Activated CD4-positive, alpha-beta memory T cell treated with anti-CD3 and anti-CD28 coated beads, Interleukin-2, amount 10 ng/mL, durations not matched to agents 7 days and 5 days (primary cell): ENCODE results near the gene TARS3. TPM values are rescaled to one million over a fixed set of nuclear protein-coding genes. Genes with fewer than 3 reads are reported as not detected.

Experiments
- CTCF ChIA-PET: fragments of 350-600 bp; sonication (Branson Sonifier 250); formaldehyde crosslinking; loops from one replicate; lab custom pipeline; 2021; ENCODE audit warnings: antibody characterized with exemption, inconsistent platforms; lab: Charles Lee
- POLR2A ChIA-PET: fragments of 350-600 bp; sonication (Branson Sonifier 250); formaldehyde crosslinking; loops from one replicate; lab custom pipeline; 2021; ENCODE audit warnings: antibody characterized with exemption; lab: Charles Lee
- DNase-seq: peaks from one replicate; pipeline ENCODE4 v3.0.0-alpha.2; 2020
- H3K27ac Mint-ChIP-seq: one replicate; pipeline ENCODE4 v1.8.0; 2021; ENCODE audit warnings: mild to moderate bottlenecking, mixed read lengths
- H3K27me3 Mint-ChIP-seq: one replicate; pipeline ENCODE4 v1.8.0; 2021; ENCODE audit warnings: mixed read lengths
- H3K36me3 Mint-ChIP-seq: one replicate; pipeline ENCODE4 v1.8.0; 2021; ENCODE audit warnings: low read depth, mixed read lengths
- H3K4me1 Mint-ChIP-seq: one replicate; pipeline ENCODE4 v1.8.0; 2021; ENCODE audit warnings: mixed read lengths
- H3K4me3 Mint-ChIP-seq: one replicate; pipeline ENCODE4 v1.8.0; 2021; ENCODE audit warnings: mild to moderate bottlenecking, mixed read lengths
- H3K9me3 Mint-ChIP-seq: one replicate; pipeline ENCODE4 v1.8.0; 2021; ENCODE audit warnings: mixed read lengths
- total RNA-seq, 2 experiments: library from RNA; stranded (reverse); gene quantifications; one replicate each; pipeline ENCODE4 v1.2.3, GENCODE V29; 2021

TARS3 gene
- total RNA-seq, 2 experiments from 2014 or later, result 10.3 to 12.3 TPM

DNA sequence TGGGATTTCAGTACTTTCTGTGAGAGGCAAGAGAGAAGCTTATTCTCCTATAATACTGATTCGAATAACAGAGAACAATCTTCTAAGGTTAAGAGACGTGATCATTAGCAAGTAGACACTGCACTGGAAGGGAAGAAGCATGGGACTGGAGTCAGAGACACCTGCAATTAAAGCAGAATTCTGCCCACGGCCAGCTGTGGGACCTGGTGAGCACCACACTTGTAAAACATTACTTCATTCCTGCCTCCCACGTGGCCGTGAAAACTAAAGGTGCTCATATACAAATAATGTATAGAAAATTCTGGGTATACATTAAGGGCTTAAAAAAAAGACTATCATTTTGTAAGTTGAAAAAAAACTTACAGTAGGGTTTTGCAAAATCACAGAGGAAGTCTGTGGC is 74.1 kb downstream of the TARS3 start:
- H3K27me3 Mint-ChIP-seq, result no peaks in the 10 kb centered on the region
- peaks cover 34% of the 10 kb centered on the region for H3K36me3 Mint-ChIP-seq
- DNase-seq, result no peak
- H3K4me3 Mint-ChIP-seq, result peak overlapping the region; percentile 91
- no peaks in the 10 kb centered on the region for H3K9me3 Mint-ChIP-seq
- POLR2A ChIA-PET, result interaction anchor here (0.7 to 4.9 kb wide), 4 partner anchors 10 to 362 kb away, joined by 3 to 37 read pairs (median 6); partner anchors contain the start of gene SNRPA1
- peak overlapping the region; percentile 97 for H3K27ac Mint-ChIP-seq
- peaks cover 43% of the 10 kb centered on the region for H3K4me1 Mint-ChIP-seq
- CTCF ChIA-PET, result interaction anchor here (1.2 to 2.2 kb wide), 3 partner anchors 9 to 374 kb away, joined by 3 to 10 read pairs (median 5); no protein-coding TSS in a partner anchor

- H3K36me3 Mint-ChIP-seq, result peaks cover 47% of the 10 kb centered on the region
- CTCF ChIA-PET, result interaction anchor here (1.0 kb wide), 1 partner anchor 353 kb away, joined by 3 read pairs; the partner anchor contains the start of gene SNRPA1
- POLR2A ChIA-PET, result interaction anchor here (1.9 to 4.9 kb wide), 2 partner anchors 75 to 354 kb away, joined by 7 to 37 read pairs; partner anchors contain the start of gene SNRPA1
- peaks cover 32% of the 10 kb centered on the region for H3K4me1 Mint-ChIP-seq
- no peak overlapping the region for H3K27ac Mint-ChIP-seq
- no peak for DNase-seq
- no peak overlapping the region for H3K4me3 Mint-ChIP-seq
- no peaks in the 10 kb centered on the region for H3K27me3 Mint-ChIP-seq
- H3K9me3 Mint-ChIP-seq, result no peaks in the 10 kb centered on the region
Measured at GRCh38 chr15:101648356-101648755, 75.9 kb downstream of the TARS3 start.

DNA sequence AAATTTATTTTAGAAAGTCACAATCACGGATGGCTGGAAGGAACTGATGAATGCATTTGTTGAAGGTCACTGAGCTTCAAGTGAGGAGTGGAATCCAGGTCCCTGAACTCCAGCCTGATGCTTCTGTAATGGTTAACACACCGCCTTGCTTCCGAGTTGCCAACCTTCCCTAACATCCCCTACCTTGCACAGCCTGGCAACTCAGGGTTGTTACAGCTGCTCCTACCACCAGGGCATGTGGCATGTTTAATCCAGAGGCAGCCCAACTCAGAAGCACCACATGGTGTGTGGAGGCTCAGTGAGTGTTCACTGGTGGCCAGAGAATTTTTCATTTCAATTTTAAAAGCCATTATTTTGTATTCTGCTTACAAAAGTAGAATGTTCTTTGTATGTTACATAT is 77.0 kb downstream of the TARS3 start:
- no peaks in the 10 kb centered on the region for H3K9me3 Mint-ChIP-seq
- POLR2A ChIA-PET, result interaction anchor here (1.1 to 4.9 kb wide), 2 partner anchors 77 to 353 kb away, joined by 3 to 37 read pairs; partner anchors contain the start of gene SNRPA1
- peaks cover 40% of the 10 kb centered on the region for H3K4me1 Mint-ChIP-seq
- no peaks in the 10 kb centered on the region for H3K27me3 Mint-ChIP-seq
- H3K27ac Mint-ChIP-seq, result no peak overlapping the region
- H3K4me3 Mint-ChIP-seq, result no peak overlapping the region
- DNase-seq, result no peak
- peaks cover 55% of the 10 kb centered on the region for H3K36me3 Mint-ChIP-seq
- CTCF ChIA-PET, result interaction anchor here (0.7 to 1.4 kb wide), 2 partner anchors 327 to 359 kb away, joined by 3 to 4 read pairs; no protein-coding TSS in a partner anchor

GRCh38 chr15:101646672-101647071 is 77.6 kb downstream of the TARS3 start:
- ChIA-PET CTCF (interaction anchor here (1.4 kb wide), 1 partner anchor 358 kb away, joined by 4 read pairs; no protein-coding TSS in a partner anchor), POLR2A (interaction anchor here (1.1 to 4.9 kb wide), 2 partner anchors 77 to 352 kb away, joined by 3 to 37 read pairs; partner anchors contain the start of gene SNRPA1)
- Mint-ChIP-seq H3K27ac (no peak overlapping the region), H3K9me3 (no peaks in the 10 kb centered on the region), H3K4me1 (peaks cover 46% of the 10 kb centered on the region), H3K4me3 (no peak overlapping the region), H3K36me3 (peaks cover 60% of the 10 kb centered on the region), H3K27me3 (no peaks in the 10 kb centered on the region)
- no peak for DNase-seq

DNA sequence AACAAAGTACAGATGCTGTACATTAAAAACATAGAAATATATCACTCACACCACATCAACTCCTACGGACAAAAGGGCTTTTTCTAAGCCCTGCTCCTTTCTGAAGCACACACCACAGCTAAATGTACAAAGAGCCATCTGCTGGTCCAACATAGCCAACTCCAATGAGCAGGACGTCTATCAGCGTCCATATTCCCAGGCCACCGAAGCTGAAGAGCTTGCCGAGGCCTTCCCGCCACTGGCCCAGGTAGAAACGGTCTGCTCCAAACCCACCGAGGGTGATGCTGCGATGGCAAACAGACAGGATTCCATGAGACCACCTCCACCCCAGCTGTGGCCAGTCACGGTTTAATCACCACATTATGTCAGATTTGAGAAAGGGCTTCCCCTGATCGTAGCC is 81.9 kb downstream of the TARS3 start:
- H3K4me3 Mint-ChIP-seq, result no peak overlapping the region
- POLR2A ChIA-PET, result interaction anchor here (1.1 to 4.2 kb wide), 6 partner anchors 9 to 354 kb away, joined by 3 to 43 read pairs (median 14); partner anchors contain the start of genes SNRPA1 and TM2D3
- DNase-seq, result no peak
- CTCF ChIA-PET, result interaction anchor here (0.6 to 4.3 kb wide), 21 partner anchors 8 to 634 kb away, joined by 3 to 48 read pairs (median 5); partner anchors contain the start of genes SNRPA1, TARS3 and TM2D3
- peaks cover 55% of the 10 kb centered on the region for H3K36me3 Mint-ChIP-seq
- H3K4me1 Mint-ChIP-seq, result peaks cover 28% of the 10 kb centered on the region
- H3K9me3 Mint-ChIP-seq, result no peaks in the 10 kb centered on the region
- no peaks in the 10 kb centered on the region for H3K27me3 Mint-ChIP-seq
- H3K27ac Mint-ChIP-seq, result peak overlapping the region; percentile 75

DNA sequence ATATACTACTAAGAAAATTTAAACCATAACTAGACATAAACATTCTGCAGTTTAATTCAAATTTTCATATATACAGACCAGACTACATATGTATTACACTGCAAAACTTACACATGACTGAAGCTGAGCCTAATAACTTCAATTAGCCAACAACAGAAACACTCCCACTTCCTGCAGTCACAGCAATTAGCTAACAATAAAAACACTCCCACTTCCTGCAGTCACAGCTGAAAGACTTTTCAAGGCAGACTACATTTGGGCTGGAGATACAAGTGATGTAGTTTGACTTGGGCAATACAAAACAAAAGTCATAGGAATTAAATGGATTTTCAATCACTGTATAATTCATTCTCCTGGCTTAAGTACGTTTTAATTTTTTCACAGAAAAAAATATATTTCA is 82.4 kb downstream of the TARS3 start:
- H3K27ac Mint-ChIP-seq, result peak overlapping the region; percentile 75
- CTCF ChIA-PET, result interaction anchor here (0.8 to 4.3 kb wide), 25 partner anchors 8 to 633 kb away, joined by 3 to 48 read pairs (median 5); partner anchors contain the start of genes SNRPA1, TARS3 and TM2D3
- POLR2A ChIA-PET, result interaction anchor here (1.1 to 4.2 kb wide), 6 partner anchors 10 to 353 kb away, joined by 3 to 43 read pairs (median 14); partner anchors contain the start of genes SNRPA1 and TM2D3
- peaks cover 28% of the 10 kb centered on the region for H3K4me1 Mint-ChIP-seq
- peaks cover 55% of the 10 kb centered on the region for H3K36me3 Mint-ChIP-seq
- no peak overlapping the region for H3K4me3 Mint-ChIP-seq
- no peaks in the 10 kb centered on the region for H3K27me3 Mint-ChIP-seq
- no peak for DNase-seq
- no peaks in the 10 kb centered on the region for H3K9me3 Mint-ChIP-seq

DNA sequence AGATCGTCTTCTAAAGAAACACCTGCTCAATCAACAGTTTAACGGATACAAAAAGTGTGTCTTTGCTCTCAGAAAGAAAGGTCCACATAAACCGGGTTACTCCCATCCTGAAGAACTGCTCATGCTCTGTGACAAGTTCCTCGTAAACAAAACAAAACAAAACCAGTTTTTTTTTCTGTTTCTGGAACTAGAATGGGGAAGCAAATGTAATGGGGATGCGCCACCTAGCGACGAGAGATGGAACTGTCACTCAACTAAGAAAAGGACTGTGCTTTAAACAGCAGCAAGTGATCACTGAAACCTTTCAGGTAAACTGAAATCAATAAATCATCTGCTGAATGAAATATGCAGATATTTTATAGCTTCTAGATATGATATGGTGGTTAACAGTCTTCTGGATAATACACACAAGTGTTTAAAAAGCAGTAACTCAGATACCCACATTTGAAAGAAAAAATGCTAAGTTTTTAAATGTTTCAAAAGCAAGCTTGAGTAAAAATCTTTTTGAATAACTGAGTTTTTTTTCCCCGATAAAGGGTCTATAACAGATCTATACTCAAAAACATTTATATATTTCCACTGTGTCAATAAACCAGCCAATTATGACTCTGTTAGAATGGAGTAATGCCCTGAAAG is 83.0 kb downstream of the TARS3 start:
- Mint-ChIP-seq H3K4me1 (peaks cover 28% of the 10 kb centered on the region), H3K27ac (peak overlapping the region; percentile 84), H3K27me3 (no peaks in the 10 kb centered on the region), H3K36me3 (peaks cover 50% of the 10 kb centered on the region), H3K4me3 (peak overlapping the region; percentile 36), H3K9me3 (no peaks in the 10 kb centered on the region)
- ChIA-PET CTCF (interaction anchor here (0.8 to 4.3 kb wide), 30 partner anchors 9 to 633 kb away, joined by 3 to 48 read pairs (median 4); partner anchors contain the start of genes SNRPA1, TARS3 and TM2D3), POLR2A (interaction anchor here (1.1 to 4.2 kb wide), 6 partner anchors 9 to 353 kb away, joined by 5 to 43 read pairs (median 14); partner anchors contain the start of genes SNRPA1 and TM2D3)
- DNase-seq, result peak; percentile 86

DNA sequence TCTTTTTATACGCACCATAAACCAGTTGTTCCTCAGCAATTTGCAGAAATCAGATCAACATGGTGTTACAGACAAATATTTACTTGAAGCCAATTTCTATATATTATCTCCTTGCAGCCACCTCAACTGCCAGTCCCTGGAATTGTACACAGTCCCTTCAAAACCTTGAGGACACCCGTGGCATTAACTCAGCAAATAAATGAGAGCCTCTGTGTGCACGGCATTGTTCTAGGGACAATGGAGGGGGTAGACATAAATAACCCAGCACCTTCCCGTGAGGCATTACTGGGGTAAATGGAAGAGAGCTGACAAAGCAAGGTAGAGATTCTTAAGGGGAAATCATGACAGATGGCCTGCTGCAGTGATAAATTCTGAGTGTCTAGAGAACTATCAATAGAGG is 84.6 kb downstream of the TARS3 start:
- Mint-ChIP-seq H3K9me3 (no peaks in the 10 kb centered on the region), H3K4me1 (peaks cover 28% of the 10 kb centered on the region), H3K4me3 (no peak overlapping the region), H3K36me3 (peaks cover 36% of the 10 kb centered on the region), H3K27ac (no peak overlapping the region), H3K27me3 (no peaks in the 10 kb centered on the region)
- POLR2A ChIA-PET, result interaction anchor here (1.2 to 4.2 kb wide), 3 partner anchors 10 to 345 kb away, joined by 4 to 43 read pairs (median 6); partner anchors contain the start of gene SNRPA1
- DNase-seq, result no peak
- CTCF ChIA-PET, result interaction anchor here (1.3 to 4.3 kb wide), 6 partner anchors 84 to 364 kb away, joined by 4 to 48 read pairs (median 14); partner anchors contain the start of gene SNRPA1

DNA sequence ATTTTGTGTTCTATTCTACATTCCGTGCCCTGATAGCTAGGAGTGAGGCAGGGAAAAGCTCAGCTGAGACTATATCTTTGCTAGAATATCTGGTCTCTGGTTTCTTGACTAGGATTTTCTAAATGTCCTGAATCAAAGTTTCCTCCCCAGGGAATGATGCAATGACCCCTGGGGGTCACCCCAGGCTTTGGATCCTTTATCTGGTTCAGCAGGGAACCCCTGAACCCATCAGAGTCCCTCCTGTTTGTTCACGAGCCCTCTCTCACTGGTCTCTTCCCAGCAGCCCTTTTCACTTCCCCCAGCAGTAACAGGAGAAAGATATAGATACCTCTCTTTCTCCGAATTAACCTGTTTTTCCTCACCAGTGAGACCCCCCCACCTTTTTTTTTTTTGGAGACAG is 86.4 kb downstream of the TARS3 start:
- ChIA-PET CTCF (no interaction called here), POLR2A (no interaction called here)
- Mint-ChIP-seq H3K27me3 (no peaks in the 10 kb centered on the region), H3K27ac (peak overlapping the region; percentile 19), H3K4me1 (peaks cover 24% of the 10 kb centered on the region), H3K36me3 (peaks cover 26% of the 10 kb centered on the region), H3K4me3 (no peak overlapping the region), H3K9me3 (no peaks in the 10 kb centered on the region)
- DNase-seq, result no peak

DNA sequence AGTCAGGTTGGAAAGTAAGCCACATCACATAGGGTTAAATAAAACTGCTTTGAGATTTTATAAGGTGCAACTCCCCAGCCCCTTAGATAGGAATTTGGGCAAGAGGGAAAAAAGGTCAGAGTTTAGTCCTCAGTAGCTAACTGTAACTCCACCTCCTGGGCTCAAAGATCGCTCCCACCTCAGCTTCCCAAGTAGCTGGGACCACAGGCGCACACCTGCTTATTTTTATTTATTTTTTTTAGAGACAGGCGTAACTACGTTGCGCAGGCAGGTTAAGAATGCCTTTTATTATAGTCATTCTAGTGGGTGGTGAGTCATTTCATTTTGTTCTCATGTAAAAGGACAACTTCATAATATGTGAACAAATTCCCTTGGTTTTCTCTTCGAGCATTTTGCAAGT is 86.8 kb downstream of the TARS3 start:
- no peak for DNase-seq
- no peak overlapping the region for H3K4me3 Mint-ChIP-seq
- CTCF ChIA-PET, result no interaction called here
- POLR2A ChIA-PET, result no interaction called here
- peaks cover 23% of the 10 kb centered on the region for H3K36me3 Mint-ChIP-seq
- peak overlapping the region; percentile 19 for H3K27ac Mint-ChIP-seq
- H3K27me3 Mint-ChIP-seq, result no peaks in the 10 kb centered on the region
- H3K4me1 Mint-ChIP-seq, result peaks cover 21% of the 10 kb centered on the region
- H3K9me3 Mint-ChIP-seq, result no peaks in the 10 kb centered on the region

- peaks cover 18% of the 10 kb centered on the region for H3K36me3 Mint-ChIP-seq
- ChIA-PET CTCF (no interaction called here), POLR2A (no interaction called here)
- DNase-seq, result no peak
- H3K27me3 Mint-ChIP-seq, result no peaks in the 10 kb centered on the region
- H3K4me1 Mint-ChIP-seq, result peaks cover 16% of the 10 kb centered on the region
- H3K9me3 Mint-ChIP-seq, result no peaks in the 10 kb centered on the region
- no peak overlapping the region for H3K27ac Mint-ChIP-seq
- no peak overlapping the region for H3K4me3 Mint-ChIP-seq
Measured at GRCh38 chr15:101637038-101637437, 87.2 kb downstream of the TARS3 start.

GRCh38 chr15:101635944-101636727 is 88.1 kb downstream of the TARS3 start:
- ChIA-PET CTCF (interaction anchor here (1.4 kb wide), 1 partner anchor 134 kb away, joined by 3 read pairs; no protein-coding TSS in a partner anchor), POLR2A (interaction anchor here (1.3 kb wide), 2 partner anchors 11 to 342 kb away, joined by 3 to 4 read pairs; partner anchors contain the start of gene SNRPA1)
- Mint-ChIP-seq H3K27me3 (no peaks in the 10 kb centered on the region), H3K9me3 (no peaks in the 10 kb centered on the region), H3K4me1 (peaks cover 8% of the 10 kb centered on the region), H3K27ac (no peak overlapping the region), H3K36me3 (peaks cover 15% of the 10 kb centered on the region), H3K4me3 (no peak overlapping the region)
- DNase-seq, result no peak
